ENCODE measurements around the gene SYNM.

SYNM gene

DNA sequence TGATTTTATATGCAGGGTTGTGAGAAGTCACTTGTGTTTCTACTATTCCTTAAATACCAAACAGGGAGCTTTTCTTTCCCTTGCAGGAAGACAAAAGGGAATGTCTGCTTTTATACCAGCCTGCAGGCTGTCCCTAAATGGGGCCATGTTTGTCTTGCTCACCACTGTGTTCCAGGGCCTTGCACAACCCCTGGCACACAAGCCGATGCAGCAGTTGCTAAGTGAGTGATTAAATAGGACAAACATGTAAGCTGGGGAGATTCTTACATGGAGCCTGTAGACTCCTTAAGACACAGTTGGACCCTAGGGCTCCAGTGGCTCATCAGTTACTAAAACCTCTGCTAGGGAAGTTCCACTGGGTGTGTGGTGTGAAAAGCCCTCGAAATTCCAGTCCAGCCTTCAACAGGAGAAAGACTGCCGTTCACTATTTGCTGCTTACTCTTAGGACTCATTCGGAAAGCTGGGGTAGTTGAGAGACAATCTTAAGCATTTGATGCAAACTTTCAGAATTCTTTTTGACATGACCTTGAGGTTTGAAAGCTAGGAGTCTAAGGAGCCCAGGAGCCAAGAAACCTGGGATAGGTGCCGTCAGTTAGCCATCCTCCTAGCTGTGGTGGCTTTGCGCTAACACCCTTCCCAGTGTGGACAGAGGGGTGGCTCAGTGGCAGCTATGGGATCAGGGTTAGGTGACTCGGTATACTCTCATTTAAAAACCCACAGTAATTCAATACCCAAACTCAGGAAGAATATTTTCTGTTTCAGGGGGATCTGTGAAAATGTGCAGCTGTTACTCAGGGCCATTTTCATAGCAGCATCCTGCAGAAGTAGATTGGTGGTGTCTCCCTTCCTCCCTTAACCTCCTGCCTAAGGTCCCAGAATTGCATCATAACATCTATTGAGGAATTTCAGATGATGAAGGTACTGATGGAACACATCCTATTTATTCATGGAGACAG, 39.1 kb downstream of the SYNM start:
- no peak for DNase-seq

DNA sequence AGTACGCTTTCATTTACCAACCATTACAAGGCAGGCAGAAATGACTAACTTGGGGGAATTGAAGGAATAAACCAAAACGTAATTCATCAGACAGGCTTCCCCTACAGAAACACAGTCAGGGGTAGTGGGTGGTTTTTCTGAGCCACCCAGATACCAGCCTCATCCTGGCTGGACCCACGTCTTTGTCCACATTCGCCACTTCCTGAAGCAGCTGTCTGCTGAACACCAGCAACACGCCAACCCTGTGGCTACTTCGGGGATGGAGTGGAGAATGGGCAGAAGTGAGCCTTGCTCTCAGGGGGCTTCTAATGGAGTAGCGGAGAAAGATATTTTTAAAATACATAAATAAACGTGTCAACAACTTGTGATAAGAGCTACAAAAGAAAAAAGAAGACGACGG, 40.1 kb downstream of the SYNM start:
- no peak for DNase-seq

GRCh38 chr15:99145778-99146177, 40.9 kb downstream of the SYNM start:
- no peak for DNase-seq

DNA sequence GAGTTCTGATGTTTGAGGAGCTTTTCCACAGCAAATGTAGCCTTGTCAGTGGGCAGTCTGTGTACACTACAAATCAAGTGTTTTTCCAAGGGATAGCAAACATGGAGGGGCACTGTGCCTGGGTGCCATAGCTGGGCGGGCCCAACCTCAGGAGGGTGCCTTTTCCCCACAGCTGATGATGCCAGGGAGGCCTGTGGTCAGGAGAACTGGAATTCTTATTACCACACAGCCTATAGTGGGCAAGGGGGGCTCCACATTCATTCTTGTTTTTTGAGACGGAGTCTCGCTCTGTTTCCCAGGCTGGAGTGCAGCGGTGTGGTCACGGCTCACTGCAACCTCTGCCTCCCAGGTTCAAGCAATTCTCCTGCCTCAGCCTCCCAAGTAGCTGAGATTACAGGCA, 41.8 kb downstream of the SYNM start:
- no peak for DNase-seq

DNA sequence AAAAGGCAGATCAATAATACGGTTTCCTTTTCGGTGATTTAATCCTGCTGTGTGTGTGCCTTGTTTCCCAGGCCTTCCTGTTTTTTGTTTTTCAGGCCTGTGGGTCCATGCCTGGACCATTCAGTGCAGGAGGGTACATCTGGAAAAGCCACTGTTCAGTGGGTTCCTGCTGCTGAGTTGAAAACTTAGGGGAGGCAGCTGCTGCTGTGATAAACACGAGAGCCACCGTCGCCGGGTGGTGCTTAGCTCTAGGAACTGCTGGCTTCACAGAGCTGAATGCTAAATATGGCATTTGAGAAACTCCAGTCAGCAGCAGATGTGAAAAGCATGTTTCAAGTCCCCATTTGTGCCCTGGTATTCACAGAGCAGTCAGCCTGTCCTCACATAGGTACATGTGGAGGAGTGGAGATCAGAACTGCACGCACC, 44.0 kb downstream of the SYNM start:
- no peak for DNase-seq

DNA sequence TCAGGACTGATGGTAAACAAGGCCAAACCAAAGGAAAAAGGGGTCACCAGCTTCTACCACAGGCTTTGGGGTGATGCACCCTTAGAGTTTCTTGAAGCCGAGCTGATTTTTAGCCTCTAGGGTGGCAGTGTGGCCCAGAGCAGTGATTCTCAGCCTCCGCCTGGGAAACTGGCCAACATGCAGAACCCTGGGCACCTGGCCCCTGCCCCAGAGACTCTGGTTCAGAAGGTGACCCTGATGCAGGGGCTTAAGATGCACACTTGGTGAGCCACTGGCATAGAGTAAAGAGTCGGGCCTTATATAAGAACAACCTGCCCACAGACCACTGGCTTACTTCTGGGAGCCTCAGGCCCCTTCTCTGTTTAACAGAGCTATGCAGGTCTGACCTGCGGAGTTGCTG, 44.5 kb downstream of the SYNM start:
- DNase-seq: no peak

DNA sequence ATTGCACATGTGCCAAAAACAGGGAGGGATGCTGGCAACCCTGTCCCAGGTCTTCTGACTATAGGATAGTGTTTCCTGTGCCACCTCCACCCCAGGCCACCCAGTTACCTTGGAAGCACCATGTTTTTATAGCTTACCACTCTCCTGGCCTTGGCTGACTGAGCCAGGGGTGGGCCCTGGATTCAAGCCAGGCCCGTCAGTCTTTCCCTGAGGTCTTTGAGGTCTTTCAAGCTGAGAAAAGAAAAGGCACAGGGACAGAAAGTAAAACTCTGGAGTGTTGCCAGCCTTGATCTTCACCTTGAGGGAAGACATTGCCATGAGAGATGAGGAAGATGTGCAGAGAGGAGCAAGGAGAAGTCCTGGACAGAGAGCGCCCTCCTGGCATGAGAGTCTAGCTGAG, 46.3 kb downstream of the SYNM start:
- DNase-seq: no peak

DNA sequence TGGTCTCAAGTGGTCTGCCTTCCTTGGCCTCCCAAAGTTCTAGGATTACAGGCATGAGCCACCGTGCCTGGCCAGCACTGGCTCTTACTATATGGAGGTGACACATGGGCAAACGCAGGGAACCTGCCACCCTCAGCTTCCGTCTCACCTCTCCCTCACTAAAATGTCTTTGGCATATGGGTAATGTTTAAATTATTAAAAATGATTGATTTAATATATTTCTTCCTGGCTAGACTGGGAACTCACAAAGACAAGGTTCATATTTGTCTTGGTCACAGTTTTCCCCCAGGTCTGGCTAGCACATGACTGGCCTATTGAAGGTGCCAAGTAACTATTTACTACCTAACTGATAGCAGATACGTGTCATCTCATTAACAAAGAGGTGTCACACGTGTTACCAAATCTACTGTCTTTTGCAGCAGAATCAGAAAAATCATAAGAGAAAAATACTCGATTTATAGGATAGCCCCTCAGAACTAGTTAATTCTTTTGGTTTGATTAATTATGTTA, 48.2 kb downstream of the SYNM start:
- no peak for DNase-seq

- DNase-seq: no peak
These were observed 49.4 kb downstream of the SYNM start for GRCh38 chr15:99154271-99154670.

DNA sequence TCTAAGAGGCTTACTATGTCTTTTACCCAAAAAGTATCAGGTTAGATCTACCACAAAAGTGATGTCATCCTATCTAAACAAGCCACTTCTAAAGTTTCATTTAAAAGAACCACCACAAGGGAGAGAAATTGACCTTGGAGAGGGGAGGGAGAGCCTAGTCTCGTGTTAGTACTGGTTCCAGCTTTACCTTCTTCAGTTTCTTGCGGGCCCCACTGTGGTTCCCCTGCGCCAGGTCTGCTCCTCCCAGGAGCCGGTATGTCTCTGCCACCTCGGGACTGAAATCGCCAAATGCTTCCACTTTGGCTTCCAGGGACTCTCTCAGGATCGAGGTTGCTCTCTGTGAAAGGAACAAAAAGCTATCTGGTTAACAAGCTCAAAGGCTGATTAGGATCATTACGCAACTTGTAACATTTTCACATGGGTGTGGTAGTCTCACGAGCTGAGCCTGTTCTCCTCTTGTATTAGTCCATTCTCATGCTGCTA, 51.1 kb downstream of the SYNM start:
- DNase-seq: no peak

DNA sequence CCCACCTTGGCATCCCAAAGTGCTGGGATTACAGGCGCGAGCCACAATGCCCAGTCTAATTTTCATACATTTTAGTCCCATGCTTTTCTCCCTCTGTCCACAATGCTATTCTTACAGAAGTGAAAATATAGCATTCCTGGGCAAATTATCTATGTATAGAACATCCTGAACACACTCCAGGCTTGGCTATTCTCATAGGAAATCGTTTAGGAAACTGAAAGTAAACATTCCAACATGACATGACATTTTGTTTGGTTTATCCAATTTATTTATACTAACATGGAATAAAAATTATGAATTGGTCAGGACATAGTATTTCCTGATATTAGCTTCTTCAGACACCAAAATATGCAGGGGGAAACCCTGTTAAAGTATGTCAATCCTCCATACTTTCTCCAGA, 52.6 kb downstream of the SYNM start:
- no peak for DNase-seq

DNA sequence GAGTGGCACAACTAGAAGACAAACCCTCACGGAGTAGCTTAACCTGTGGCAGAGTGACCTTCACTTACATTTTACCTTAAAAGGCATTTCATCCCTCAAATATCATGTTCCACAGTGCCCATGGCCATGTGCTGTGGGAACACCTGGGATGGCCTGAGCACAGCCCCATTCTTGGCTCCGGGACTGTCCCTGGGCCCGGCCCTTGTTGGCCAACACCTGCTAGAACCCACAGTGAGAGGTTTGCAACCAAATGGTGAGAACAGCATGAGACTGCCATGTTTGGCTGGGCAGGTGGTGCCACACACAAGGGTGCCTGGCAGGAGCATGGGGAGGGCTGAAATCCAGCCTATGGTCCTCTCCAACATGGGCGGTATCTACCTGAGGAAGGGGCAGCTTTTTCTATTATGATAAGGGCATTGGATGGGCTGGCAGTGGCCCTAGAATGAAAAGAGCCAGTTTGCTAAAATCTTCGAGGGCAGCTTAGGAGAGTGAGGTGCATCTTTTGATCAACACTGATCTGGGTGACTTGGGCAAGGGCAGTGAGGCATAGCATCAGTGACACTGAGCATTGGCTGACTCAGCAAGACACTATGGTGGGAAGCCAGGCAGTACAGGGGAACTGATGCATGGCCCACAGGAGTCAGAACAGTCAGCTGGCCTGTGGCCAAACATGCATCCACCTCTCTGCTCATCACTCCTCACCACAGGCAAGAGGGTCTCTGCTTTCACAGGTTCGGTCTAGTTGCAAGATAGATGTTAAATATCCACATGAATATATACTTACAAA, 53.9 kb downstream of the SYNM start:
- DNase-seq: no peak

DNA sequence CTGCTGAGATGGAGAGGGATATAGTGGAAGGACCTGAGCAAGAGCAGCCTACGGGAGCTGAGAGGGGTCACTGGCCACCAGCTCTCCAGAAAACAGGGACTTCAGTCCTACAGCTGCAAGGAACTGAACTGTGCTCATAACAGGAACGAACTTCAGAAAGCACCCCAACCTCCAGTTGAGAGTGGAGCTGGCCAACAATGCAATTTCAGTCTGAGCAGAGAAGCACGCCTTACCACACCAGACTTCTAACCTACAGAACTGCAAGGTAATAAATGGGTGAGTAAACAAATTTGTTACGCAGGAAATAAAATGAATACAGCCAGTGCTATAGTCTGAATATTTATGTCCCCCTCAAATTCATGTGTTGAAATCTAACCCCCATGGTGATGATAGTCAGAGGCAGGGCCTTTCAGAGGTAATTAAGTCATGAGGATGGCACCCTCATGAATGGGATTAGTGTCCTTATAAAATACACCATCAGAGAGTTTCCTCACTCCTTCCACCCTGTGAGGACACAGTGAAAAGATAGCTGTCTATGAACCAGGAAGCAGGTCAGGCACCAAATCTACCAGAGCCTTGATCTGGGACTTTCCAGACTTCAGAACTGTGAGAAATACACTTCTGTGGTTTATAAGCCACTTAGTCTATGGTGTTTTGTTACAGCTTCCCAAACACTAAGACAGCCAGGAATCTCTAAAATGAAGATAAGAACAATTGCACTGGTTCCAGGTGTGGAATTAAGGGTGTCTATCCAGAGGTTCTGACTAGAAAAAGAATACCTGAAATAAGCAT, 58.6 kb downstream of the SYNM start:
- no peak for DNase-seq

- no peak for DNase-seq
These were observed 59.2 kb downstream of the SYNM start for GRCh38 chr15:99164119-99164518.

GRCh38 chr15:99165020-99165790, 60.3 kb downstream of the SYNM start:
- DNase-seq: no peak

- no peak for DNase-seq
These were observed 61.2 kb downstream of the SYNM start for GRCh38 chr15:99165956-99166689.

- DNase-seq: no peak
These were observed 62.3 kb downstream of the SYNM start for GRCh38 chr15:99167201-99167600.

GRCh38 chr15:99167640-99168039, 62.8 kb downstream of the SYNM start:
- DNase-seq: no peak

- no peak for DNase-seq
These were observed 64.0 kb downstream of the SYNM start for GRCh38 chr15:99168601-99169580.

DNA sequence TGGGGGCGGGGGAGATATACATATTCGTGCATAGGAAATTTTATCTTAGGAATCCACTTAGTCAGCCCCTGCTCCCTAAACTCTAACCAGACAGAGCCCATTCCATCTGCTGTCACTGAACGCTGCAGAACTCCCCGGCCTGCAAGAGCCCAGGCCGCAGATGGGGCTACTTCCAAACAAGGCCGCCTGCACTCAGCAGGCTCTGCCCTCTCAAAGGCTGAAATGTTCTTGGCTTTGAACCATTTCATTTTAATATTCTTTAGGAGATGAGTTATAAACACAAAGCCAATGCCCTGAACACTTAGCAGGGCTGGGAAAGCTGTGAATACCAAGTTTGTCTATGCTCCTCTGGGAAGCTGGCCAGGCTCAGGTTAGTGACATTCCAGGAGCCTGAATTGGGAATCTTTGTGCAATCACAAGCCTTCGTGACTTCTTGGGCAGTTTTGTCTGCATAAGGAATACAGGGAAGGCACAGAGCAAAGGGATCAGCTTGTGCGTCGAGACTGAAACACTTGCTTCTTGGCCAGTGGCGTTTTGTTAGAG, 65.0 kb downstream of the SYNM start:
- no peak for DNase-seq
